Measurements from ENCODE around the gene VSIG10. TPM values are rescaled to one million over a fixed set of nuclear protein-coding genes. Genes with fewer than 3 reads are reported as not detected.

The VSIG10 gene
- total RNA-seq, 1 donor from 2014 or later = 33.8 TPM

- Mint-ChIP-seq H3K36me3 (ENCODE audit: insufficient read depth) (peaks cover 7% of the 10 kb centered on the region), H3K27ac (peak overlapping the region; percentile 89), H3K4me1 (ENCODE audit: low read depth) (peaks cover 16% of the 10 kb centered on the region), H3K4me3 (ENCODE audit: low read depth) (peak overlapping the region; percentile 87), H3K9me3 (ENCODE audit: low read depth) (no peaks in the 10 kb centered on the region), H3K27me3 (no peaks in the 10 kb centered on the region)
- no peak for DNase-seq (ENCODE audit: low spot score, unreplicated experiment)
- TF ChIP-seq CTCF (IDR thresholded peaks at IDR 0.05; ENCODE audit: unreplicated experiment) = no peak
These were observed 87.9 kb downstream of the VSIG10 start for GRCh38 chr12:118015944-118016343.

GRCh38 chr12:118015306-118015705 lies 88.5 kb downstream of the VSIG10 start:
- Mint-ChIP-seq H3K27ac (no peak overlapping the region), H3K9me3 (ENCODE audit: low read depth) (no peaks in the 10 kb centered on the region), H3K27me3 (no peaks in the 10 kb centered on the region), H3K4me3 (ENCODE audit: low read depth) (no peak overlapping the region), H3K36me3 (ENCODE audit: insufficient read depth) (peaks cover 4% of the 10 kb centered on the region), H3K4me1 (ENCODE audit: low read depth) (peaks cover 16% of the 10 kb centered on the region)
- no peak for TF ChIP-seq CTCF (IDR thresholded peaks at IDR 0.05; ENCODE audit: unreplicated experiment)
- no peak for DNase-seq (ENCODE audit: low spot score, unreplicated experiment)

Other genes starting within 250 kb of the VSIG10 start
- 1.8 TPM in 2 replicates for gene KSR2, start 135.0 kb downstream of the VSIG10 start, total RNA-seq
- 35.8 and 37.4 TPM in 2 replicates for gene RFC5, start 87.3 kb downstream of the VSIG10 start, total RNA-seq
- gene WSB2, start 42.8 kb downstream of the VSIG10 start, total RNA-seq = 45.9 and 46.9 TPM in 2 replicates
- gene PEBP1, start 32.1 kb upstream of the VSIG10 start, total RNA-seq = 216 and 224 TPM in 2 replicates

All from progenitor cell of endocrine pancreas (in vitro differentiated cells).